Psoas muscle (tissue), 8 donors: ENCODE data around the gene SLC25A29. TPM values are rescaled to one million over a fixed set of nuclear protein-coding genes. Genes with fewer than 3 reads are reported as not detected.
A peak's percentile ranks its signal among the peaks of the same experiment; 100 is the strongest.
"Not testable (repeated sequence)": the region's sequence is repeated elsewhere in the genome, so short reads cannot be mapped to it uniquely, and the experiment has no call there.

ENCODE experiments used
- ATAC-seq, 4 donors: fragments of 200-7000 bp; cut with Tn5 transposase; one replicate each; pipeline ENCODE4 v1.9.1; 2020; ENCODE audit warnings: moderate library complexity in 3 of 4, mild to moderate bottlenecking in 2 of 4
- DNase-seq, 2 donors: peaks; one replicate each; pipeline ENCODE4 v3.0.0-alpha.2; 2020
- H3K27ac ChIP-seq: fragments of 200-600 bp; one replicate; pipeline ENCODE4 v1.8.0; 2022
- H3K27me3 ChIP-seq, 3 donors: fragments of 200-600 bp in 1 of 3; one replicate each; pipeline versions ENCODE4 v1.6.1 to v1.8.0; 2013 to 2022; ENCODE audit warnings: low read length in 2 of 3, mild to moderate bottlenecking in 2 of 3, moderate library complexity in 1 of 3; ENCODE audit not compliant: insufficient read depth in 3 of 3
- H3K36me3 ChIP-seq, 2 donors: fragments of 200-600 bp in 1 of 2; one replicate each; pipeline versions ENCODE4 v1.6.1 to v1.8.0; 2013 to 2022; ENCODE audit warnings: low read depth in 1 of 2, mild to moderate bottlenecking in 1 of 2, moderate library complexity in 1 of 2; ENCODE audit not compliant: insufficient read depth in 1 of 2
- H3K4me1 ChIP-seq: fragments of 200-600 bp; one replicate; pipeline ENCODE4 v1.8.0; 2022
- H3K4me3 ChIP-seq: fragments of 200-600 bp; one replicate; pipeline ENCODE4 v1.8.0; 2022; ENCODE audit warnings: mild to moderate bottlenecking
- H3K9me3 ChIP-seq: fragments of 200-600 bp; one replicate; pipeline ENCODE4 v1.8.0; 2022
- WGBS, 3 donors: extraction: QIAGEN DNeasy Blood & Tissue Kit; methylation state at CpG; one replicate each; pipeline versions ENCODE4 v1.1.6 to v1.1.7; 2013; 5-methylcytosine and 5-hydroxymethylcytosine counted together
- intact Hi-C, 2 donors: fragments of 100-400 bp; cut with DNase I; formaldehyde crosslinking; loops; one replicate each; pipeline versions ENCODE4 v1.11.0 to v1.14.2; 2022
- polyA plus RNA-seq, 3 donors: library from polyadenylated mRNA; stranded (reverse); fragments of 200-250 nt; gene quantifications; one replicate each; pipeline ENCODE4 v1.2.3, GENCODE V29; 2013
- total RNA-seq, 4 donors: library from RNA; stranded (reverse); fragmentation: NEBNext Ultra II Directional in 2 of 4; extraction: Animal tissue kit (Norgen Biotek cat#: 25700) in 2 of 4; gene quantifications; one replicate each; pipeline versions ENCODE4 v1.2.1 to v1.2.4, GENCODE V29; 2021 to 2023
- TF ChIP-seq, protein P1 (sequence below): fragments of 200-600 bp; IDR thresholded peaks from one replicate; pipeline ENCODE4 v1.8.0; 2022; ENCODE audit warnings: antibody characterized with exemption
- donor health status: healthy with polysubstance abuse.
- donor health status: DM: no; HTN: no; CAD: no; lungs with moderate emphysema.
- donor health status: Bipolar disorder and iron deficiency.
- donor health status: healthy.
- donor health status: DM: yes; HTN: yes; CAD: no.
- donor health status: DM: no; HTN: no; CAD: no.
- donor health status: DM: no; HTN: no; CAD: no.
- donor health status: DM: yes; HTN: yes; CAD: no.

Gene SLC25A29
- total and polyA plus RNA-seq, 7 donors = 4.5 to 14.8 (median 6.7) TPM

- 58 to 86% (median 69%) methylated on average over 6 of the region's 6 CpGs for WGBS, 3 donors
- Histone ChIP-seq H3K36me3 (no peaks in the 10 kb centered on the region), H3K27ac (no peak overlapping the region), H3K9me3 (no peaks in the 10 kb centered on the region), H3K4me1 (peaks cover 14% of the 10 kb centered on the region), H3K4me3 (no peak overlapping the region), H3K27me3 (no peaks in the 10 kb centered on the region)
- ATAC-seq (no peak), DNase-seq (no peak)
- intact Hi-C loops = no loop called here
- TF ChIP-seq, protein P1, sequence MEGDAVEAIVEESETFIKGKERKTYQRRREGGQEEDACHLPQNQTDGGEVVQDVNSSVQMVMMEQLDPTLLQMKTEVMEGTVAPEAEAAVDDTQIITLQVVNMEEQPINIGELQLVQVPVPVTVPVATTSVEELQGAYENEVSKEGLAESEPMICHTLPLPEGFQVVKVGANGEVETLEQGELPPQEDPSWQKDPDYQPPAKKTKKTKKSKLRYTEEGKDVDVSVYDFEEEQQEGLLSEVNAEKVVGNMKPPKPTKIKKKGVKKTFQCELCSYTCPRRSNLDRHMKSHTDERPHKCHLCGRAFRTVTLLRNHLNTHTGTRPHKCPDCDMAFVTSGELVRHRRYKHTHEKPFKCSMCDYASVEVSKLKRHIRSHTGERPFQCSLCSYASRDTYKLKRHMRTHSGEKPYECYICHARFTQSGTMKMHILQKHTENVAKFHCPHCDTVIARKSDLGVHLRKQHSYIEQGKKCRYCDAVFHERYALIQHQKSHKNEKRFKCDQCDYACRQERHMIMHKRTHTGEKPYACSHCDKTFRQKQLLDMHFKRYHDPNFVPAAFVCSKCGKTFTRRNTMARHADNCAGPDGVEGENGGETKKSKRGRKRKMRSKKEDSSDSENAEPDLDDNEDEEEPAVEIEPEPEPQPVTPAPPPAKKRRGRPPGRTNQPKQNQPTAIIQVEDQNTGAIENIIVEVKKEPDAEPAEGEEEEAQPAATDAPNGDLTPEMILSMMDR = no peak
Observed at GRCh38 chr14:100314724-100315123, 8.5 kb upstream of the SLC25A29 start.

GRCh38 chr14:100313464-100314230 lies 7.4 kb upstream of the SLC25A29 start:
- Histone ChIP-seq H3K27ac (peak overlapping the region; percentile 65), H3K9me3 (no peaks in the 10 kb centered on the region), H3K36me3 (no peaks in the 10 kb centered on the region), H3K4me1 (peaks cover 14% of the 10 kb centered on the region), H3K27me3 (no peaks in the 10 kb centered on the region), H3K4me3 (no peak overlapping the region)
- DNase-seq (no peak), ATAC-seq (peak; percentile 24 to 73 (median 66))
- TF ChIP-seq, protein P1 = no peak
- intact Hi-C loops = no loop called here
- WGBS, 3 donors = 53 to 69% (median 56%) methylated on average over 23 to 26 of the region's 26 CpGs

- H3K27me3 ChIP-seq = no peaks in the 10 kb centered on the region
- intact Hi-C loops = no loop called here
- no peaks in the 10 kb centered on the region for H3K36me3 ChIP-seq
- H3K9me3 ChIP-seq = no peaks in the 10 kb centered on the region
- 48 to 59% (median 54%) methylated on average over 10 of the region's 10 CpGs for WGBS, 3 donors
- TF ChIP-seq, protein P1 = no peak
- no peak overlapping the region for H3K4me3 ChIP-seq
- DNase-seq = no peak
- peaks cover 15% of the 10 kb centered on the region for H3K4me1 ChIP-seq
- H3K27ac ChIP-seq = peak overlapping the region; percentile 30
- peak in 1 of 4 donors; percentile 5 for ATAC-seq
Observed at GRCh38 chr14:100312877-100313400, 6.7 kb upstream of the SLC25A29 start.

DNA sequence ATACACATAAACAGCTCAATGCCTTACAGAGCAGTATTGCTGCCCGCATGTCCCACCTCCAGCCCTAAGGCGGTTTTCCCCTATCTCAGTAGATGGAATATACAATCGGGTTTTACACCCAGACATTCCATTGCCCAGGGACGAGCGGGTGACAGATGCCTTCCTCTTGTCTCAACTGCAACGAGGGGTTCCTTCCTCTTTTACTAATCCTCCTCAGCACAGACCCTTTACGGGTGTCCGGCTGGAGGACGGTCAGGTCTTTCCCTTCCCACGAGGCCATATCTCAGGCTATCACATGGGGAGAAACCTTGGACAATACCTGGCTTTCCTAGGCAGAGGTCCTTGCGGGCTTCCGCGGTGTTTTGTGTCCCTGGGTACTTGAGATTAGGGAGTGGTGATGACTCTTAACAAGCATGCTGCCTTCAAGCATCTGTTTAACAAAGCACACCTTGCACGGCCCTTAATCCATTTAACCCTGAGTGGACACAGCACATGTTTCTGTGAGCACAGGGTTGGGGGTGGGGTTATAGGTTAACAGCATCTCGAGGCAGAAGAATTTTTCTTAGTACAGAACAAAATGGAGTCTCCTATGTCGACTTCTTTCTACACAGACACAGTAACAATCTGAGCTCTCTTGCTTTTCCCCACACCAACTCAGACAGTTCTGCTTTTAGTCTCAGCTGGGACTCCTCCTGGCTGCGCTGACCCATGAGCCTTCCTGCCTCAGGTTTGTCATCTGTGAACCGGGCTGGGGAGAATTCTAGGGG lies 6.0 kb upstream of the SLC25A29 start:
- H3K27ac ChIP-seq, DNase-seq, H3K27me3 ChIP-seq, H3K4me3 ChIP-seq, ATAC-seq, H3K9me3 ChIP-seq, intact Hi-C loops, H3K36me3 ChIP-seq: not testable (repeated sequence)
- 45 to 50% (median 48%) methylated on average over 18 of the region's 18 CpGs for WGBS, 3 donors
- H3K4me1 ChIP-seq = peaks cover 22% of the 10 kb centered on the region
